Measurements from ENCODE around the gene GOLGA6A. TPM values are rescaled to one million over a fixed set of nuclear protein-coding genes. Genes with fewer than 3 reads are reported as not detected.

The GOLGA6A gene
- total and polyA plus RNA-seq, 9 of the 15 experiments (the other 6 are each of a cell fraction or from before 2014, with no cell fraction given): not detected

DNA sequence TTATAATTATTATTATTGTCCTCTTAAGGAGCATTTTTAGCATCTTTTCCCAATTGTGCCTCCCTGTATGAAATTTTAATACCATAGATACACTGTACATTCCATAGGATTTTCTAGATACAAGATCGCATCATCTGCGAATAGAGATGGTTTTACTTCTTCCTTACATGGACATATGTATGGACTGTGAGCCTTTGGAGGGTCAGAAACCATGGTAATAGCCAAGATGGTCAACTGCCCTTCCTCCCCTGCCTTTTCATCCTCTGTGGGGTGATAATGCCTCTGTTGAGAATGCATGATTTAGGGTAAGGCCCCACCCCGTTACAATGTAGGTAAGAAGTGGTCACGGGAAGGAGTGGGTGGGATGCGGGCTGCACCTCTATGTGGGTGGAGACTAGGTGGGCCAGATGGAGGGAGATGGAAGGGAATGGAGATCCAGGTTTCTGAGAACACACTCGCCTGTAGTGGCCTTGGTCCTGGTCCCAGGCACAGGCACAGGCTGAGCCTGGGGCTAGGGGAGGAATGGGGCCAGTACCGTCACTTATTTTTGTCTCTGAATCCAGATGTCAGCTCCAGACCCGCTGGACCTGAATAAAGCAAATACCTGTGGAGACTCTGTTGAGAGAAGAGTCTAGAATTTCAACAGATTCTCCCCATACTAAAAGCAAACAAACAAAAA, 31.7 kb downstream of the GOLGA6A start:
- H3K9me1 ChIP-seq (ENCODE audit: control insufficient read depth, insufficient read depth, low read length): no peaks in the 10 kb centered on the region
- no peak overlapping the region for H3K9ac ChIP-seq (ENCODE audit: insufficient read depth in 1 of 2, low read depth in 2 of 2, low read length in 2 of 2)
- H2AFZ ChIP-seq (ENCODE audit: low read depth, low read length): no peak overlapping the region
- H4K20me1 ChIP-seq (replicated peaks; ENCODE audit: control insufficient read depth, insufficient read depth, low read length): peaks cover 10% of the 10 kb centered on the region; the same call in 1 of the 2 replicates
- H3K27me3 ChIP-seq (ENCODE audit: control insufficient read depth in 2 of 2, insufficient read depth in 2 of 2, low read length in 2 of 2): peaks cover 0 to 5% of the 10 kb centered on the region in 2 experiments; a peak in 2 of 5 replicates
- no TSS peak for BruUV-seq (replicated peaks)
- ChIA-PET CTCF (ENCODE audit: low intra/inter-chr PET ratio) (no interaction called here), POLR2A (interaction anchor here (0.7 to 1.3 kb wide), 3 partner anchors 8 to 14 kb away, joined by 3 to 6 read pairs (median 4); no protein-coding TSS in a partner anchor)
- H3K36me3 ChIP-seq (ENCODE audit: control insufficient read depth, insufficient read depth, low read length): no peaks in the 10 kb centered on the region
- intact Hi-C loops (cut with micrococcal nuclease) (loop anchor here (5.0 kb wide), 2 partner anchors 78 to 272 kb away; no protein-coding TSS in a partner anchor), in situ Hi-C loops (cut with MboI) (loop anchor here (10.0 to 25.0 kb wide), 2 partner anchors 74 to 1388 kb away; partner anchors contain the start of gene GOLGA6B)
- no peaks in the 10 kb centered on the region for H3K9me3 ChIP-seq (replicated peaks; ENCODE audit: control insufficient read depth, insufficient read depth, low read depth, low read length)
- no peak overlapping the region for H3K4me2 ChIP-seq (ENCODE audit: insufficient read depth, low read length)
- H3K4me1 ChIP-seq (replicated peaks in 1 of 2; ENCODE audit: control insufficient read depth in 2 of 2, insufficient read depth in 2 of 2, low read length in 2 of 2): peaks cover 0 to 3% of the 10 kb centered on the region in 2 experiments; a peak in 2 of 5 replicates
- H3K27ac ChIP-seq (ENCODE audit: extremely low read depth, low read depth, low read length): no peak overlapping the region
- H3K79me2 ChIP-seq (ENCODE audit: control insufficient read depth, insufficient read depth, low read length): no peaks in the 10 kb centered on the region
- FAIRE-seq (no peak), ATAC-seq (no peak), DNase-seq (ENCODE audit: extremely low read depth in 1 of 4, low spot score in 3 of 4) (peak in 1 of 4 experiments; percentile 3)
- H3K4me3 ChIP-seq: no peak overlapping the region
- 12% methylated on average over 8 of the region's 8 CpGs for WGBS (ENCODE audit: insufficient coverage, low coverage, missing lambda C conversion rate)
- TF ChIP-seq, protein P1, sequence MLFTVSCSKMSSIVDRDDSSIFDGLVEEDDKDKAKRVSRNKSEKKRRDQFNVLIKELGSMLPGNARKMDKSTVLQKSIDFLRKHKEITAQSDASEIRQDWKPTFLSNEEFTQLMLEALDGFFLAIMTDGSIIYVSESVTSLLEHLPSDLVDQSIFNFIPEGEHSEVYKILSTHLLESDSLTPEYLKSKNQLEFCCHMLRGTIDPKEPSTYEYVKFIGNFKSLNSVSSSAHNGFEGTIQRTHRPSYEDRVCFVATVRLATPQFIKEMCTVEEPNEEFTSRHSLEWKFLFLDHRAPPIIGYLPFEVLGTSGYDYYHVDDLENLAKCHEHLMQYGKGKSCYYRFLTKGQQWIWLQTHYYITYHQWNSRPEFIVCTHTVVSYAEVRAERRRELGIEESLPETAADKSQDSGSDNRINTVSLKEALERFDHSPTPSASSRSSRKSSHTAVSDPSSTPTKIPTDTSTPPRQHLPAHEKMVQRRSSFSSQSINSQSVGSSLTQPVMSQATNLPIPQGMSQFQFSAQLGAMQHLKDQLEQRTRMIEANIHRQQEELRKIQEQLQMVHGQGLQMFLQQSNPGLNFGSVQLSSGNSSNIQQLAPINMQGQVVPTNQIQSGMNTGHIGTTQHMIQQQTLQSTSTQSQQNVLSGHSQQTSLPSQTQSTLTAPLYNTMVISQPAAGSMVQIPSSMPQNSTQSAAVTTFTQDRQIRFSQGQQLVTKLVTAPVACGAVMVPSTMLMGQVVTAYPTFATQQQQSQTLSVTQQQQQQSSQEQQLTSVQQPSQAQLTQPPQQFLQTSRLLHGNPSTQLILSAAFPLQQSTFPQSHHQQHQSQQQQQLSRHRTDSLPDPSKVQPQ (CRISPR knock-in tag; IDR thresholded peaks at IDR 0.05; ENCODE audit: borderline replicate concordance): no peak
- TF ChIP-seq NELFE (IDR thresholded peaks at IDR 0.05; ENCODE audit: insufficient read depth, insufficient read length): no peak
- no peak for TF ChIP-seq HNRNPH1 (optimal IDR thresholded peaks at IDR 0.05; ENCODE audit: low read depth, low read length)
- no peak for TF ChIP-seq TEAD2 (tag; IDR thresholded peaks at IDR 0.05)
- TF ChIP-seq DMBX1 (CRISPR knock-in tag; IDR thresholded peaks at IDR 0.05; ENCODE audit: borderline replicate concordance): no peak
- TF ChIP-seq ZNF431 (CRISPR knock-in tag; IDR thresholded peaks at IDR 0.05): no peak
- TF ChIP-seq, protein P2, sequence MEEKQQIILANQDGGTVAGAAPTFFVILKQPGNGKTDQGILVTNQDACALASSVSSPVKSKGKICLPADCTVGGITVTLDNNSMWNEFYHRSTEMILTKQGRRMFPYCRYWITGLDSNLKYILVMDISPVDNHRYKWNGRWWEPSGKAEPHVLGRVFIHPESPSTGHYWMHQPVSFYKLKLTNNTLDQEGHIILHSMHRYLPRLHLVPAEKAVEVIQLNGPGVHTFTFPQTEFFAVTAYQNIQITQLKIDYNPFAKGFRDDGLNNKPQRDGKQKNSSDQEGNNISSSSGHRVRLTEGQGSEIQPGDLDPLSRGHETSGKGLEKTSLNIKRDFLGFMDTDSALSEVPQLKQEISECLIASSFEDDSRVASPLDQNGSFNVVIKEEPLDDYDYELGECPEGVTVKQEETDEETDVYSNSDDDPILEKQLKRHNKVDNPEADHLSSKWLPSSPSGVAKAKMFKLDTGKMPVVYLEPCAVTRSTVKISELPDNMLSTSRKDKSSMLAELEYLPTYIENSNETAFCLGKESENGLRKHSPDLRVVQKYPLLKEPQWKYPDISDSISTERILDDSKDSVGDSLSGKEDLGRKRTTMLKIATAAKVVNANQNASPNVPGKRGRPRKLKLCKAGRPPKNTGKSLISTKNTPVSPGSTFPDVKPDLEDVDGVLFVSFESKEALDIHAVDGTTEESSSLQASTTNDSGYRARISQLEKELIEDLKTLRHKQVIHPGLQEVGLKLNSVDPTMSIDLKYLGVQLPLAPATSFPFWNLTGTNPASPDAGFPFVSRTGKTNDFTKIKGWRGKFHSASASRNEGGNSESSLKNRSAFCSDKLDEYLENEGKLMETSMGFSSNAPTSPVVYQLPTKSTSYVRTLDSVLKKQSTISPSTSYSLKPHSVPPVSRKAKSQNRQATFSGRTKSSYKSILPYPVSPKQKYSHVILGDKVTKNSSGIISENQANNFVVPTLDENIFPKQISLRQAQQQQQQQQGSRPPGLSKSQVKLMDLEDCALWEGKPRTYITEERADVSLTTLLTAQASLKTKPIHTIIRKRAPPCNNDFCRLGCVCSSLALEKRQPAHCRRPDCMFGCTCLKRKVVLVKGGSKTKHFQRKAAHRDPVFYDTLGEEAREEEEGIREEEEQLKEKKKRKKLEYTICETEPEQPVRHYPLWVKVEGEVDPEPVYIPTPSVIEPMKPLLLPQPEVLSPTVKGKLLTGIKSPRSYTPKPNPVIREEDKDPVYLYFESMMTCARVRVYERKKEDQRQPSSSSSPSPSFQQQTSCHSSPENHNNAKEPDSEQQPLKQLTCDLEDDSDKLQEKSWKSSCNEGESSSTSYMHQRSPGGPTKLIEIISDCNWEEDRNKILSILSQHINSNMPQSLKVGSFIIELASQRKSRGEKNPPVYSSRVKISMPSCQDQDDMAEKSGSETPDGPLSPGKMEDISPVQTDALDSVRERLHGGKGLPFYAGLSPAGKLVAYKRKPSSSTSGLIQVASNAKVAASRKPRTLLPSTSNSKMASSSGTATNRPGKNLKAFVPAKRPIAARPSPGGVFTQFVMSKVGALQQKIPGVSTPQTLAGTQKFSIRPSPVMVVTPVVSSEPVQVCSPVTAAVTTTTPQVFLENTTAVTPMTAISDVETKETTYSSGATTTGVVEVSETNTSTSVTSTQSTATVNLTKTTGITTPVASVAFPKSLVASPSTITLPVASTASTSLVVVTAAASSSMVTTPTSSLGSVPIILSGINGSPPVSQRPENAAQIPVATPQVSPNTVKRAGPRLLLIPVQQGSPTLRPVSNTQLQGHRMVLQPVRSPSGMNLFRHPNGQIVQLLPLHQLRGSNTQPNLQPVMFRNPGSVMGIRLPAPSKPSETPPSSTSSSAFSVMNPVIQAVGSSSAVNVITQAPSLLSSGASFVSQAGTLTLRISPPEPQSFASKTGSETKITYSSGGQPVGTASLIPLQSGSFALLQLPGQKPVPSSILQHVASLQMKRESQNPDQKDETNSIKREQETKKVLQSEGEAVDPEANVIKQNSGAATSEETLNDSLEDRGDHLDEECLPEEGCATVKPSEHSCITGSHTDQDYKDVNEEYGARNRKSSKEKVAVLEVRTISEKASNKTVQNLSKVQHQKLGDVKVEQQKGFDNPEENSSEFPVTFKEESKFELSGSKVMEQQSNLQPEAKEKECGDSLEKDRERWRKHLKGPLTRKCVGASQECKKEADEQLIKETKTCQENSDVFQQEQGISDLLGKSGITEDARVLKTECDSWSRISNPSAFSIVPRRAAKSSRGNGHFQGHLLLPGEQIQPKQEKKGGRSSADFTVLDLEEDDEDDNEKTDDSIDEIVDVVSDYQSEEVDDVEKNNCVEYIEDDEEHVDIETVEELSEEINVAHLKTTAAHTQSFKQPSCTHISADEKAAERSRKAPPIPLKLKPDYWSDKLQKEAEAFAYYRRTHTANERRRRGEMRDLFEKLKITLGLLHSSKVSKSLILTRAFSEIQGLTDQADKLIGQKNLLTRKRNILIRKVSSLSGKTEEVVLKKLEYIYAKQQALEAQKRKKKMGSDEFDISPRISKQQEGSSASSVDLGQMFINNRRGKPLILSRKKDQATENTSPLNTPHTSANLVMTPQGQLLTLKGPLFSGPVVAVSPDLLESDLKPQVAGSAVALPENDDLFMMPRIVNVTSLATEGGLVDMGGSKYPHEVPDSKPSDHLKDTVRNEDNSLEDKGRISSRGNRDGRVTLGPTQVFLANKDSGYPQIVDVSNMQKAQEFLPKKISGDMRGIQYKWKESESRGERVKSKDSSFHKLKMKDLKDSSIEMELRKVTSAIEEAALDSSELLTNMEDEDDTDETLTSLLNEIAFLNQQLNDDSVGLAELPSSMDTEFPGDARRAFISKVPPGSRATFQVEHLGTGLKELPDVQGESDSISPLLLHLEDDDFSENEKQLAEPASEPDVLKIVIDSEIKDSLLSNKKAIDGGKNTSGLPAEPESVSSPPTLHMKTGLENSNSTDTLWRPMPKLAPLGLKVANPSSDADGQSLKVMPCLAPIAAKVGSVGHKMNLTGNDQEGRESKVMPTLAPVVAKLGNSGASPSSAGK (IDR thresholded peaks at IDR 0.05): no peak

All from K562 (cell line).